HepG2 (cell line): ENCODE data around the gene TRERF1.

Experiments used
- MAX ChIP-seq: IDR thresholded peaks from 2 replicates; pipeline ENCODE4 v1.6.1; 2012; ENCODE audit warnings: inconsistent platforms
- NFYB ChIP-seq: sonication (generic); formaldehyde crosslinking; IDR thresholded peaks from 2 replicates; pipeline ENCODE4 v1.4.0; 2020; ENCODE audit warnings: missing genetic modification reagents
- PHF20 ChIP-seq: sonication (generic); formaldehyde crosslinking; IDR thresholded peaks from 2 replicates; pipeline ENCODE4 v1.5.0; 2020; ENCODE audit warnings: mild to moderate bottlenecking, missing genetic modification reagents
- POLR2AphosphoS5 ChIP-seq: IDR thresholded peaks from 2 replicates; pipeline ENCODE4 v1.6.1; 2012; ENCODE audit warnings: low read depth, low read length
- REST ChIP-seq, 2 experiments: IDR thresholded peaks; 2 replicates each; pipeline ENCODE4 v1.6.1; 2011 to 2012; ENCODE audit warnings: low read length in 2 of 2, borderline replicate concordance in 1 of 2, low read depth in 1 of 2, mild to moderate bottlenecking in 1 of 2, moderate library complexity in 1 of 2
- TBL1XR1 ChIP-seq: fragments of 150-350 bp; IDR thresholded peaks from 2 replicates; pipeline ENCODE4 v1.6.1; 2014; ENCODE audit warnings: borderline replicate concordance, low read length; ENCODE audit not compliant: partially characterized antibody
- TFAP4 ChIP-seq: sonication (generic); IDR thresholded peaks from 2 replicates; pipeline ENCODE4 v1.6.1; 2016; ENCODE audit warnings: low read depth, borderline replicate concordance

- TF ChIP-seq MAX = no peak
- no peak for TF ChIP-seq TFAP4
- no peak for TF ChIP-seq POLR2AphosphoS5
- no peak for TF ChIP-seq PHF20
- no peak for TF ChIP-seq TBL1XR1
- TF ChIP-seq REST (IDR thresholded peaks at IDR 0.05; ENCODE audit: borderline replicate concordance in 1 of 2, low read depth in 1 of 2, low read length in 2 of 2) = no peak
- TF ChIP-seq NFYB (CRISPR knock-in tag) = no peak
These were observed 215.7 kb downstream of the TRERF1 start for GRCh38 chr6:42236030-42236429.
